GM19438 (cell line): ENCODE measurements around the gene NKD2.

Source experiments
- ATAC-seq: cut with Tn5 transposase; IDR thresholded peaks from one replicate; pipeline ENCODE4 v1.9.1; 2021; ENCODE audit warnings: low read depth; ENCODE audit not compliant: unreplicated experiment

Gene NKD2

DNA sequence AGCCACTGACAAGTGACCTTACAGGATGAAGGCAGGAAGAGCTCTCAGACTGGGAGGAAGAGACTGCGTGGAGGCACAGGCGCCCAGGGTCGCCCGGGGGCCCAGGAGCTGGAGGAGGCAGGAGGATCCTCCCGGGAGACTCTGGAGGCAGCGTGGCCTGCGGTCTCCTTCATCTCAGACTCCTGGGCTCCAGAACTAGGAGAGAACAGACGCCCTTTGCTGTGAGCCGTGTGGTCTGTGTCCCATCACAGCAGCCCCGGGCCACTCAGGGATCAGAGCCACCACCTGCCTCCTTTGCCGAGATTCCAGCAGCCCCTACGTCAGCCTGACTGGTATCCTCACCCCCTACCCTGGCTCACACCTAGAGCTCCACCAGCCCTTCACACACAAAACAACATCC, 58.1 kb downstream of the NKD2 start:
- ATAC-seq, result no peak

- ATAC-seq, result no peak
Measured at GRCh38 chr5:1067141-1068121, 58.8 kb downstream of the NKD2 start.

GRCh38 chr5:1068204-1068894, 59.7 kb downstream of the NKD2 start:
- ATAC-seq, result no peak

DNA sequence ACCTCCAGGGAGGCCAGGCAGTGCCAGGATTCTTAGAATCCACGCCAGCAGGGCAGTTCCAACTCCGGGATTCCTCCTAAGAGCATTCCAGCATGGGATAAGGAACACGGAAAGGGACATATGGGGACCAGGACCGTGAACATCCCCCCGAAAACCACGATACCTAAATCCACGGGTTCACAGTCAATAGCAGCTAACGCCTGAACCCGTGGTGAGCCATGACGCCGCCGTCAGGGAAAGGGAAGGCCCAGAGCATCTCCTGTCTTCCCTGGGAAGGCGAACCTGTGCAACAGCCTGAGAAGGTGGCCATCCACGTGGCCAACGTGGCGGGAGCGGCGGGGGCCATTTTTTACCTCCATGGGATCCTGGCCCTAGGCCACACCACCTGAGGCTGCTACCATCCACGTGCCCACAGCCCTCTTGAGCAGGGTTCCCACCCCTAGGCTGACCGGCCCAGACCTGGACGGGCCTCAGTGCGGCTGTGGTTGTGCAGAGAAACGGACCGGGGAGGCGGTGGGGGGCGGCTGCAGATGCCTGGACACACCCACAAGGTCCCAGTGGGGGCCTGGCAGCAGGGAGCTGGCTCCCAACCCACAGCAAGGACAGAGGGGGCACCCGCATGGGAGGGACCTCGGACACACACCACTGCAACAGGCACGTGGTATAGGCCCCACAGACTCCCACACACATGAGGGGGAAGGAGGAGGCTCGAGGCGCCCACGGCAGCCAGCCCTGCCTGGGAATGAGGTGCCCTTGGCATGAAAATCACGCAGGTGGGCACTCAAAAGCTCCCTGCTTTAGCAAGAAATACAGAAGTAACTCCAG, 60.5 kb downstream of the NKD2 start:
- no peak for ATAC-seq

DNA sequence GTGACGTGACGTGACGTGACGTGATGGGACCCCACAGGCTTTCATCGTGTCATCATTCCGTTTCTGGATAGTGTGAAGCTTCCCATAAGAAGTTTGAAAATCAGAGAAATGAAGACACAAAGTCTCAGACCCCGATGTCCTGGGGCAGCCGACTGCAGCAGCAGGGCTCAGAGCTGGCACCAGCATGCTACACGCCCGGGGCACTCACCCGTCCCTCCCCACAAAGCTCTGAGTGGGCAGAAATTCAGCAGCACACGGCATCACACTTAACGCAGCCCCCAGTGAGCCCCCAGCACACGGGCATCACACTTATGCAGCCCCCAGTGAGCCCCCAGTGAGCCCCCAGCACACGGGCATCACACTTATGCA, 61.1 kb downstream of the NKD2 start:
- ATAC-seq, result no peak

DNA sequence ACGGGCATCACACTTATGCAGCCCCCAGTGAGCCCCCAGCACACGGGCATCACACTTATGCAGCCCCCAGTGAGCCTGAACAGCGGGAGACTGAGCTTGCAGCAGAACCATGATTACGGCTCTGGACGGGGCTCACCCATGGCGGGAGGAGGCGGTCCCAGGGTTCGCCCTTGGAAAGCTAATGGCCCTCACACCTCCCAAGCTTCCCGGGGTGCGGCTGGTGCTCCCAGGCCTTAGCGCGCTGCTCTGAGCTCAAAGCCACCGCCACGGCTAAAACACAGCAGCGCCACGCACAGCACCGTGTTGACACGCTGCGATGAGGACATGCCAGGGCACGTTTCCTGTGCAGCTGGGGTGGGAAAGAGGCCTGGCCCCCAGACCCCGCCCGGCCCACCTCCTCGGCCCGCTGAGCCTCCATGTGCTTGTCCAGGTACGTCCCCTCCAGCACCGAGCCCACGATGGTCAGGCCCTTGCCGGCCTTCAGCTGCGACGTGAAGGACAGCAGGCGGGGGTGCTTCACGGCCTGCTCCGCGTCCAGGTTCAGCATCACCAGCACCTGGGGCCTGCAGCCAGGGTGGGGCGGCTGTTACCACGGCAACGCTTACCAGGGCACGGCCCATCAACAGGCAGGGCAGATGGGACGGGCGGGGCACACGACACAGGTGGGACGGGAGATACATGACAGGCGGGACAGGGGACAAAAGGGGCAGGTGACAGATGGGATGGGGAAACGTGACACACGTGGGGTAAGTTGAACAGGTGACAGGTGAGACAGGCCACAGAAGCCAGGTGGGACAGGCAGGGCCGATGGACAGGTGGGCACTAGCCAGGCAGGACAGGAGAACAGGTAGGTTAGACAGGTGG, 64.9 kb downstream of the NKD2 start:
- no peak for ATAC-seq

DNA sequence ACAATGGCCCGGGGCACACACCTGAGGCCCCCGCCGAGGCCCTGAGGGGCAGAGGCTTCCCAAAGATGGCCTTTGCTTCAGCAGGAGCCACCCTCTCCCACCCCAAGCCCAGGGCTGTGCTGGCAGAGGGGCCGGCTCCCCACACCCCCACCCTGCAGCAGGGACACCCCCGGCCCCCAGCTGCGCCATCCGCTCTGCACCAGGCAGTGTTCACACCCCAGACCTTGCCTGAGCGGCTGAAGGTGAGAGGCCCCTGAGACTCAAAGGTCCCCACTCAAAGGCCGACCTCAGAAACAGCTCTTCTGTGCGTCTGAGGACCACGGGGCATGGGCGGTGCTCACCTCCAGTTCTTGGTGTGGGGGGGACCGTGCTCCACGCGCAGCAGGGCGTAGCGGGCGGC, 65.6 kb downstream of the NKD2 start:
- no peak for ATAC-seq

DNA sequence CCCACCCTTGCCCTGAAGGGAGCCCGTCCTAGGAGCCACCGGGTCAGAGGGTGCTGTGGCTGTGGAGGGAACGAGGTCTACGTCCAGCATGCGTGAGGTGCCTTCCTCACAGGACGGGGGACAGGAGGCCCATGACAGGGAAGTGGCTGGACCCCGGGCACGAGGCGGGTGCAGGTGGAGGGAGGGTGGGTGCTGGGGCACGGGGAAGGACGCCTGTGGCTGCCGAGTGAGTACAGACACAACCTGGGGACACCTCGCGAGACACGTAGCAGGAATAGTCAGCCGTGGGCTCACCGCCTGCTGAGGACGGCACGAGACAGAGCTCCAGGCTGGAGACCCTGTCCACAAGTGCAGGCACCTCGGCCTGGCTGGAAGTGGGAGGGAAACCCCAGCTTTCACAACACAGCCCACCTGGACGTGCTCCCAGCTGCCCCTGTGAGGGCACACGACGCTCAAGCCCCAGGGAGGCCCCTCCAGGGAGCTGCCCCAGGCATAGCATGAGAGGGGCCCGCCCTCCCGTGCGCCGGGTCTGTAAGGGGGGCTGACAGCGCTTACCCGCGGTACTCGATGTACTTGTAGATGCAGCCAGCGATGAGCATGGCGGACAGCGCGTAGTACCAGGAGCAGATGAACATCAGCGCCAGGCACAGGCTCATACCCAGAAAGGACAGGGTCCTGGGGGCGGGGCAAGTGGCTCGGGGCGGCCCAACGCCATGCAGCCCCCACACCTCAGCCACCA, 66.4 kb downstream of the NKD2 start:
- ATAC-seq, result no peak

DNA sequence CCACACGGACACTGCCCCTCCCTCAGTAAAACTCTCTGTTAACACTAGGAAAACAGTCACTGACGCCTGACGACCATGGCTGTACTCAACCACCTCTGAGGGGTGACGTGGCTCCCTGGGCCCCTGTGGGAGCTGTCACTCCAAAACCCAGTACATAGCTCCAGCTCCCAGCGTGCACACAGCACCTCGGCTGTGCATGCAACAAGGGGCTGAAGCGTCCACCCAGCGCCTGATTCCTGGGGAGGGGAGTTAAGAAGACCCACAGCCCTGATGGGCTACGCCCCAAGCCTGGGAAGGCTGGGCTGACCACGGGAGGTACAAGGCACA, 66.9 kb downstream of the NKD2 start:
- no peak for ATAC-seq

- no peak for ATAC-seq
Measured at GRCh38 chr5:1075931-1076330, 67.3 kb downstream of the NKD2 start.

DNA sequence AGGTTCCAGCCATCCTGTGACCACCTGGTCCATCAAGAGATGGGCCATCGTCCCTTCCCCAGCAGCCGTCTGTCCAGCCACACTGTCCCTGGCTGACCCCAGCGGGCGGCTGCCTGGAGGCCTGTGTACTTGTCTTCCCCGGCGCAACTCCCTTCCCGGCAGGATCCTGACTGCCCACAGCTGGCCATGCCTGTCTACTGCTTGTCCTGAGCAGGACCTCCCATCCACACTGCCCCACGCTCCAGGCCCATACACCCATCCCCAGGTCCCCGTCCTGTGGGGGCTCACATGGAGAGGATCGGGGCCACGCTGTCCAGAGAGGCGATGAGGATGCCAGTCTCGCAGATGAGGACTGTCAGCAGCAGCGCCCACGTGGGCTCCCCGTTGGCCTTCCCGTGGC, 67.8 kb downstream of the NKD2 start:
- no peak for ATAC-seq

GRCh38 chr5:1077026-1077425, 68.4 kb downstream of the NKD2 start:
- ATAC-seq, result no peak

- ATAC-seq, result no peak
Measured at GRCh38 chr5:1077491-1078020, 69.0 kb downstream of the NKD2 start.

GRCh38 chr5:1078206-1078605, 69.6 kb downstream of the NKD2 start:
- no peak for ATAC-seq

- ATAC-seq, result no peak
Measured at GRCh38 chr5:1078851-1079250, 70.2 kb downstream of the NKD2 start.

DNA sequence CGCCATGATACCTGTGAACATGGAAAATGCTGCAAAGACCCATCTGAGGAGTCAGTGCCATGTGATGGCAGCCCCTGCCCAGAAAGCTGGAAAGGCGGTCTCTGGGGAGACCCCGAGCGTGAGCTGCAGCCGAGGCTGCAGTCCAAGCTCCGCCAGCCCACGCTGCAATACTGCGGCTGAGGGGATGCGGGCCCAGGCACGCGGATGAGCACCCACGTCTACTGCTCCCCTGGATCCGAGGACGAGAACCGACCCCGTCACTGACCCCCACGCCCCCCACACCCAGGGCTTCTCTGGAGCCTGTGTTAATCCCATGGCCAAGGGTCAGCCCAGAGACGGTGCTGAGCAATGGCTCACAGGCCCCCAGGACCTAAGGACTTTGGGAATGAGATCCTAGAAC, 70.9 kb downstream of the NKD2 start:
- no peak for ATAC-seq

GRCh38 chr5:1079961-1080360, 71.4 kb downstream of the NKD2 start:
- no peak for ATAC-seq

GRCh38 chr5:1080432-1080831, 71.8 kb downstream of the NKD2 start:
- no peak for ATAC-seq

- no peak for ATAC-seq
Measured at GRCh38 chr5:1081519-1081918, 72.9 kb downstream of the NKD2 start.
